Ishikawa (cell line): ENCODE results near the gene TAX1BP1.
A peak's percentile ranks its signal among the peaks of the same experiment; 100 is the strongest.

Source experiments
- CEBPB ChIP-seq: IDR thresholded peaks from 2 replicates; pipeline ENCODE4 v1.6.1; 2012
- CREB1 ChIP-seq: IDR thresholded peaks from 2 replicates; pipeline ENCODE4 v1.6.1; 2012; ENCODE audit warnings: low read depth
- EGR1 ChIP-seq: IDR thresholded peaks from 2 replicates; pipeline ENCODE4 v1.6.1; 2012
- EP300 ChIP-seq: IDR thresholded peaks from 2 replicates; pipeline ENCODE4 v1.6.1; 2012; ENCODE audit warnings: borderline replicate concordance
- FOXM1 ChIP-seq: IDR thresholded peaks from 2 replicates; pipeline ENCODE4 v1.6.1; 2012; ENCODE audit warnings: low read depth, borderline replicate concordance
- MAX ChIP-seq: IDR thresholded peaks from 2 replicates; pipeline ENCODE4 v1.6.1; 2012
- NFIC ChIP-seq: IDR thresholded peaks from 2 replicates; pipeline ENCODE4 v1.6.1; 2012
- RAD21 ChIP-seq: IDR thresholded peaks from 2 replicates; pipeline ENCODE4 v1.6.1; 2012; ENCODE audit warnings: low read depth
- REST ChIP-seq: IDR thresholded peaks from 2 replicates; pipeline ENCODE4 v1.6.1; 2012; ENCODE audit warnings: low read depth, mild to moderate bottlenecking
- TAF1 ChIP-seq: IDR thresholded peaks from 2 replicates; pipeline ENCODE4 v1.6.1; 2012; ENCODE audit warnings: low read depth, mild to moderate bottlenecking
- TCF12 ChIP-seq: IDR thresholded peaks from 2 replicates; pipeline ENCODE4 v1.6.1; 2012; ENCODE audit warnings: low read depth
- TEAD4 ChIP-seq: IDR thresholded peaks from 2 replicates; pipeline ENCODE4 v1.6.1; 2012
- USF1 ChIP-seq: IDR thresholded peaks from 2 replicates; pipeline ENCODE4 v1.6.1; 2012
- YY1 ChIP-seq: IDR thresholded peaks from 2 replicates; pipeline ENCODE4 v1.6.1; 2012; ENCODE audit warnings: low read depth
- ZBTB7A ChIP-seq: IDR thresholded peaks from 2 replicates; pipeline ENCODE4 v1.6.1; 2012; ENCODE audit warnings: low read depth

TAX1BP1 gene

GRCh38 chr7:27767374-27767773 is 27.4 kb downstream of the TAX1BP1 start:
- TF ChIP-seq FOXM1 (no peak), NFIC (no peak), EP300 (no peak), TEAD4 (no peak)

- TF ChIP-seq NFIC (peak; percentile 60), CEBPB (0 out of 2 replicates have a peak, but pooled peaks have one; percentile 2), FOXM1 (no peak), EGR1 (no peak), ZBTB7A (no peak), TCF12 (no peak), MAX (no peak), RAD21 (no peak), EP300 (peak; percentile 24; the same call in 1 of the 2 replicates), REST (no peak), USF1 (no peak), CREB1 (no peak), TEAD4 (peak; percentile 38; the same call in 1 of the 2 replicates), TAF1 (no peak), YY1 (no peak)
Measured at GRCh38 chr7:27771111-27771510, 31.1 kb downstream of the TAX1BP1 start.

GRCh38 chr7:27774717-27775328 is 34.9 kb downstream of the TAX1BP1 start:
- TF ChIP-seq REST (no peak), RAD21 (peak; percentile 54), TAF1 (no peak), ZBTB7A (no peak), FOXM1 (no peak), YY1 (no peak), USF1 (no peak)

GRCh38 chr7:27775782-27776181 is 35.8 kb downstream of the TAX1BP1 start:
- no peak for TF ChIP-seq TCF12
- no peak for TF ChIP-seq TEAD4
- no peak for TF ChIP-seq USF1
- no peak for TF ChIP-seq REST
- TF ChIP-seq RAD21 = no peak
- TF ChIP-seq EGR1 = no peak
- TF ChIP-seq CEBPB = no peak
- no peak for TF ChIP-seq ZBTB7A
- TF ChIP-seq EP300 = no peak
- TF ChIP-seq TAF1 = no peak
- no peak for TF ChIP-seq YY1
- TF ChIP-seq FOXM1 = no peak
- no peak for TF ChIP-seq CREB1
- no peak for TF ChIP-seq MAX
